Measurements from ENCODE around the gene ODF2L.

Gene ODF2L

GRCh38 chr1:86434059-86434458 is 37.9 kb upstream of the ODF2L start:
- H3K4me3 ChIP-seq (ENCODE audit: low read depth, low read length) = no peak overlapping the region
- in situ Hi-C loops (cut with HindIII; ENCODE audit: low sequenced_read_pairs) = no loop called here
- no peak for TF ChIP-seq CTCF (IDR thresholded peaks at IDR 0.05; ENCODE audit: low read depth, low read length)
- DNase-seq (ENCODE audit: low read depth, low spot score) = no peak

- DNase-seq (ENCODE audit: low read depth, low spot score) = no peak
- TF ChIP-seq CTCF (IDR thresholded peaks at IDR 0.05; ENCODE audit: low read depth, low read length) = no peak
- no peak overlapping the region for H3K4me3 ChIP-seq (ENCODE audit: low read depth, low read length)
- in situ Hi-C loops (cut with HindIII; ENCODE audit: low sequenced_read_pairs) = no loop called here
Measured at GRCh38 chr1:86430376-86430775, 34.3 kb upstream of the ODF2L start.

- H3K4me3 ChIP-seq (ENCODE audit: low read depth, low read length) = no peak overlapping the region
- in situ Hi-C loops (cut with HindIII; ENCODE audit: low sequenced_read_pairs) = no loop called here
- DNase-seq (ENCODE audit: low read depth, low spot score) = peak; percentile 92
- no peak for TF ChIP-seq CTCF (IDR thresholded peaks at IDR 0.05; ENCODE audit: low read depth, low read length)
Measured at GRCh38 chr1:86429835-86430234, 33.7 kb upstream of the ODF2L start.

- TF ChIP-seq CTCF (IDR thresholded peaks at IDR 0.05; ENCODE audit: low read depth, low read length) = no peak
- H3K4me3 ChIP-seq (ENCODE audit: low read depth, low read length) = no peak overlapping the region
- DNase-seq (ENCODE audit: low read depth, low spot score) = peak; percentile 44
- in situ Hi-C loops (cut with HindIII; ENCODE audit: low sequenced_read_pairs) = no loop called here
Measured at GRCh38 chr1:86429122-86429725, 33.1 kb upstream of the ODF2L start.

GRCh38 chr1:86423873-86424272 is 27.8 kb upstream of the ODF2L start, which contains the start of gene CLCA2:
Gene CLCA2, plus strand, starts transcription at chr1:86424171. Its CDS starts 77 bp downstream, at chr1:86424248.
- in situ Hi-C loops (cut with HindIII; ENCODE audit: low sequenced_read_pairs) = no loop called here
- no peak for DNase-seq (ENCODE audit: low read depth, low spot score)
- no peak for TF ChIP-seq CTCF (IDR thresholded peaks at IDR 0.05; ENCODE audit: low read depth, low read length)
- H3K4me3 ChIP-seq (ENCODE audit: low read depth, low read length) = no peak within 1 kb of the TSS

GRCh38 chr1:86423473-86423872 is 27.4 kb upstream of the ODF2L start:
- no peak for DNase-seq (ENCODE audit: low read depth, low spot score)
- in situ Hi-C loops (cut with HindIII; ENCODE audit: low sequenced_read_pairs) = no loop called here
- no peak for TF ChIP-seq CTCF (IDR thresholded peaks at IDR 0.05; ENCODE audit: low read depth, low read length)
- H3K4me3 ChIP-seq (ENCODE audit: low read depth, low read length) = no peak overlapping the region

Data from astrocyte of the spinal cord (primary cell).